HFFc6 (cell line): ENCODE measurements around the gene KIF13A. TPM values are rescaled to one million over a fixed set of nuclear protein-coding genes. Genes with fewer than 3 reads are reported as not detected.
A peak's percentile ranks its signal among the peaks of the same experiment; 100 is the strongest.
"Not testable (repeated sequence)": the region's sequence is repeated elsewhere in the genome, so short reads cannot be mapped to it uniquely, and the experiment has no call there.

ENCODE experiments used
- DNase-seq: peaks from one replicate; pipeline ENCODE4 v3.0.0-alpha.2; 2018
- H3K27ac Mint-ChIP-seq: 2 replicates; pipeline ENCODE4 v1.8.0; 2020; ENCODE audit warnings: mild to moderate bottlenecking, mixed read lengths
- H3K27me3 Mint-ChIP-seq: 2 replicates; pipeline ENCODE4 v1.8.0; 2021; ENCODE audit warnings: mild to moderate bottlenecking, moderate library complexity, mixed read lengths; ENCODE audit not compliant: insufficient read depth
- H3K36me3 Mint-ChIP-seq: 2 replicates; pipeline ENCODE4 v1.8.0; 2021; ENCODE audit warnings: low read depth, mixed read lengths
- H3K4me1 Mint-ChIP-seq: 2 replicates; pipeline ENCODE4 v1.8.0; 2020; ENCODE audit warnings: low read depth, mixed read lengths
- H3K4me3 Mint-ChIP-seq: 2 replicates; pipeline ENCODE4 v1.8.0; 2020; ENCODE audit warnings: mild to moderate bottlenecking, moderate library complexity, mixed read lengths
- H3K9me3 Mint-ChIP-seq: 2 replicates; pipeline ENCODE4 v1.8.0; 2020; ENCODE audit warnings: mild to moderate bottlenecking, mixed read lengths
- total RNA-seq, 6 experiments: library from RNA; stranded (reverse); fragmentation: NEBNext Ultra II Directional; extraction: Animal tissue kit (Norgen Biotek cat#: 25700); gene quantifications; 2 replicates in 1 of 6; 3 replicates in 5 of 6; pipeline ENCODE4 v1.2.3, GENCODE V29; 2021
- TF ChIP-seq, protein P1 (sequence below): fragments of 200-600 bp; sonication (generic); IDR thresholded peaks from 2 replicates; pipeline ENCODE4 v1.5.0; 2021; ENCODE audit warnings: antibody characterized with exemption, mild to moderate bottlenecking

Gene KIF13A
- total RNA-seq, 6 experiments from 2014 or later: 63.7 to 72.8 (median 66.4) TPM

DNA sequence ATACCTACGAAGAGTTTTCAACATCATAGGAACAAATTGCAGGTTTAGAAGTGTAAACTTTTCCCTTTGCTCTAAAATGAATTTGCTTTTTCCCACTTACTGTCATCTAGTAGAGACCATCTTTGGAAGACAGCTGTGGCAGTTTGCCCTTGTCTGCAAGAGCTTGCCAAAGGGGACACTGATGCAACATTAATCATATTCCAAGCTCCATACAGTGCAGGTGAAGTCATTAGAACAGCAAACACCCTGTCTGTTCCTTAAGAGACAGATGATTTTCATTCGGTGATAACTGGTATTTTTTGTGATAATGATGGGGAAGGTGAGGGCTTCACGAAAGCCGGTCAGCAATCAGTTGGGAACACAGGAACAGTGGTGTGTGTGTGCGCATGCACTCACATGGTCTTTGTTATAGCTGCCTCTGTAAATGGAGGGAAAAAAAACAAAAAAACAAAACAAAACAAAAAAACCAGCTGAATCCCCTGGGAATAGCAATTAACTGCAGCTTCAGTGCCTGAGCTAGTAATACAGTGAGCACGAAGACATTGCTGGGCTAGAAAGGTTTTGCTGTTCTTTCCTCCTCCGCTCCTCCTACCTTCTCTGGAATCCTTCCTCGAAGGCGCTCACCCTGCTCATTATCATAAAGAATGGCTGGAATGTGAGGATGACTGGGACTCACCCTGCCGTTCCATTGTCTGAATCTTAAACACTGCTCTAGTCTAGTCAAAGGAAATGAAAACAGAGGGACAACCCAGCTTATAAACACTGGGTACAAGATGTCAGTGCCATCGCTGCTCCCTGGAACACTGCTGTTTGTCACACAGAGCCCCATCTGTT, 35.2 kb upstream of the KIF13A start:
- H3K27me3 Mint-ChIP-seq: no peaks in the 10 kb centered on the region; the same call in 1 of the 2 replicates
- H3K4me1 Mint-ChIP-seq: peaks cover 46% of the 10 kb centered on the region
- peaks cover 7% of the 10 kb centered on the region for H3K9me3 Mint-ChIP-seq
- DNase-seq: peak; percentile 69
- peak overlapping the region; percentile 81 for H3K4me3 Mint-ChIP-seq
- peaks cover 7% of the 10 kb centered on the region for H3K36me3 Mint-ChIP-seq
- TF ChIP-seq, protein P1, sequence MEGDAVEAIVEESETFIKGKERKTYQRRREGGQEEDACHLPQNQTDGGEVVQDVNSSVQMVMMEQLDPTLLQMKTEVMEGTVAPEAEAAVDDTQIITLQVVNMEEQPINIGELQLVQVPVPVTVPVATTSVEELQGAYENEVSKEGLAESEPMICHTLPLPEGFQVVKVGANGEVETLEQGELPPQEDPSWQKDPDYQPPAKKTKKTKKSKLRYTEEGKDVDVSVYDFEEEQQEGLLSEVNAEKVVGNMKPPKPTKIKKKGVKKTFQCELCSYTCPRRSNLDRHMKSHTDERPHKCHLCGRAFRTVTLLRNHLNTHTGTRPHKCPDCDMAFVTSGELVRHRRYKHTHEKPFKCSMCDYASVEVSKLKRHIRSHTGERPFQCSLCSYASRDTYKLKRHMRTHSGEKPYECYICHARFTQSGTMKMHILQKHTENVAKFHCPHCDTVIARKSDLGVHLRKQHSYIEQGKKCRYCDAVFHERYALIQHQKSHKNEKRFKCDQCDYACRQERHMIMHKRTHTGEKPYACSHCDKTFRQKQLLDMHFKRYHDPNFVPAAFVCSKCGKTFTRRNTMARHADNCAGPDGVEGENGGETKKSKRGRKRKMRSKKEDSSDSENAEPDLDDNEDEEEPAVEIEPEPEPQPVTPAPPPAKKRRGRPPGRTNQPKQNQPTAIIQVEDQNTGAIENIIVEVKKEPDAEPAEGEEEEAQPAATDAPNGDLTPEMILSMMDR: no peak
- H3K27ac Mint-ChIP-seq: peak overlapping the region; percentile 83

DNA sequence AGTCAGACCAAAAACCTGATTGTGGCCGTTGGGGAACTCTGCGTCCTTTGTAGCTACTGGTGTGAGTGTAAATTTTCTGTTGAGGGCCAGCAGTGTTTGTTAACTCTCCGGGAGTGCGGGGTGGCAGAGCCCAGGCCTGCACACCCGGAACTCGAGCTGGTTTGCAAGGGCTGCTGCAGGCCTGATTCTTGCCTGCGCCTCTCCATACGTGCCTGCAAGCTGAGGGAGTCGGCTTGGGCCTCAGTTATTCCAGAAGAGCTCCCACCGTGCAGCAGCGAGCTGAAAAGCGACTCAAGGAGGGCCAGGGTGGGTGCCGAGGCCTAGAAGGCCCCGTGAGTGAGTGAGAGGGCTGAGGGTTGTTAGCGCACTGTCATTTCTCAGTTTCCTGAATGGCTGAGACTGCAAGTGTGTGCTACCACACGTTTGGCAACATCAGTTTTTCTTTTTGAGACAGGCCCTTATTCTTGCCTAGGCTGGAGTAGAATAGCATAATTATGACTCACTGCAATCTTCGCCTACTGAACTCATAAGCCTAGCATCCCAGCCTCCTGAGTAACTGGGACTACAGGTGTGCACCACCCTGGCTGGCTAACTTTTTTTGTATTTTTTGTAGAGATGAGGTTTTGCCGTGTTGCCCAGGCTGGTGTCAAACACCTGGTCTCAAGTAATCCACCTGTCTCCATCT, 33.9 kb upstream of the KIF13A start:
- Mint-ChIP-seq H3K27ac (no peak overlapping the region), H3K4me1 (peaks cover 53% of the 10 kb centered on the region), H3K36me3 (peaks cover 7% of the 10 kb centered on the region), H3K9me3 (peaks cover 7% of the 10 kb centered on the region), H3K4me3 (no peak overlapping the region), H3K27me3 (no peaks in the 10 kb centered on the region; the same call in 1 of the 2 replicates)
- TF ChIP-seq, protein P1: no peak
- DNase-seq: no peak

DNA sequence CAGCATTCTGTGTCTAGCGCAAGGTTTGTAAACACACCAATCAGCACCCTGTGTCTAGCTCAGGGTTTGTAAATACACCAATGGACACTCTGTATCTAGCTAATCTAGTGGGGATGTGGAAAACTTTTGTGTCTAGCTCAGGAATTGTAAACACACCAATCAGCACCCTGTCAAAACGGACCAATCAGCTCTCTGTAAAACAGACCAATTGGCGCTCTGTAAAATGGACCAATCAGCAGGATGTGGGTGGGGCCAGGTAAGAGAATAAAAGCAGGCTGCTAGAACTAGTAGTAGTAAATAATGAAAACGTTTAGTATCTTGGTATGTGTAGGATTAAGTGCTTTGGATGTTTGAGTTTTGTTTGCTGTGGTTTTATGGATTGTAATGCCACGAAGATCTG, 33.1 kb upstream of the KIF13A start:
- peaks cover 55% of the 10 kb centered on the region for H3K4me1 Mint-ChIP-seq
- H3K27ac Mint-ChIP-seq, H3K27me3 Mint-ChIP-seq, H3K36me3 Mint-ChIP-seq, H3K4me3 Mint-ChIP-seq, H3K9me3 Mint-ChIP-seq, DNase-seq: not testable (repeated sequence)

DNA sequence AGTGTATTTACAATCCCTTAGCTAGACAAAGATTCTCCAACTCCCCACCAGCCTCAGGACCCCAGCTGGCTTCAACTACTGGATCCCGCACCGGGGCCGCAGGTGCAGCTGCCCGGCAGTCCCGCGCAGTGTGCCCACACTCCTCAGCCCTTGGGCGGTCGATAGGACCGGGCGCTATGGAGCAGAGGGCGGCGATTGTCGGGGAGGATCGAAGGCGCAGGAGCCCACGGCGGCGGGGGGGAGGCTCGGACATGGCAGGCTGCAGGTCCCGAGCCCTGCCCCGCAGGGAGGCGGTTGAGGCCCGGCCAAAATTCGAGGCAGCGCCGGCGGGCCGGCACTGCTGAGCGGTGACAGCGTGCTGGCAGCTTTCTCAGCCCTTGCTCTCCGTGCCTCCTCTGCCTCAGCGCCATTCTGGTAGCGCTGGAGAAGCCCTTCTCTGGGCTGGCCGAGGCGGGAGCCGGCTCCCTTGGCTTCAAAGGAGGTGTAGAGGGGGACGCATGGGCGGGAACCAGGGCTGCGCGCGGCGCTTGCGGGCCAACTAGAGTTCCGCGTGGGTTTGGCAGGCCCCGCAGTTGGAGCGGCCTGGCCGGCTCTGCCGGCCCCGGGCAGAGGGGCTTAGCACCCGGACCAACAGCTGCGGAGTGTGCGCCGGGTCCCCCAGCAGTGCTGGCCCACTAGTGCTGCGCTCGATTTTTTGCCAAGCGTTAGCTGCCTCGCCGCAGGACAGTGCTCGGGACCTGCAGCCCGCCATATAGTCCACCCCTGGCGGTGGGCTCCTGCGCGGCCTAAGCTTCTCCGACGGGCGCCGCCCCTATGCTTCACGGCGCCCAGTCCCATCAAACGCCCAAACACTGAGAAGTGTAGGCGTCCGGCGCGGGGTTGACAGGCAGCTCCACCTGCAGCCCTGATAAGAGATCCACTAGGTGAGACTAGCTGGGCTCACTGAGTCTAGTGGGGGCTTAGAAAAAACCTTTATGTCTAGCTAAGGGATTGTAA, 32.4 kb upstream of the KIF13A start:
- Mint-ChIP-seq H3K9me3 (peaks cover 7% of the 10 kb centered on the region), H3K27me3 (no peaks in the 10 kb centered on the region; the same call in 1 of the 2 replicates), H3K4me3 (no peak overlapping the region), H3K36me3 (peaks cover 7% of the 10 kb centered on the region), H3K27ac (no peak overlapping the region), H3K4me1 (peaks cover 50% of the 10 kb centered on the region)
- DNase-seq: no peak
- TF ChIP-seq, protein P1: no peak

DNA sequence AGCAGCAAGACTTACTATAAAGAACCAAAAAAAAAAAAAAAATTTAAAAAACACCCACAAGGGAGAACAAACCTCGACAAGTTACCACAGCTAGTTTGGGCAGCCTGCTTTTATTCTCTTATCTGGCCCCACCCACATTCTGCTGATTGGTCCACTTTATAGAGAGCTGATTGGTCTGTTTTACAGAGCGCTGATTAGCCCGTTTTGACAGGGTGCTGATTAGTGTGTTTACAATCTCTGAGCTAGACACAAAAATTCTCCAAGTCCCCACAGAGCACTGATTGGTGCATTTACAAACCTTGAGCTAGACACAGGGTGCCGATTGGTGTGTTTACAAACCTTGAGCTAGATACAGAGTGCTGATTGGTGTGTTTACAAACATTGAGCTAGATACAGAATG, 31.7 kb upstream of the KIF13A start:
- H3K4me1 Mint-ChIP-seq: peaks cover 50% of the 10 kb centered on the region
- not testable (repeated sequence) for H3K4me3 Mint-ChIP-seq, H3K36me3 Mint-ChIP-seq, DNase-seq, H3K27ac Mint-ChIP-seq, H3K27me3 Mint-ChIP-seq, H3K9me3 Mint-ChIP-seq

DNA sequence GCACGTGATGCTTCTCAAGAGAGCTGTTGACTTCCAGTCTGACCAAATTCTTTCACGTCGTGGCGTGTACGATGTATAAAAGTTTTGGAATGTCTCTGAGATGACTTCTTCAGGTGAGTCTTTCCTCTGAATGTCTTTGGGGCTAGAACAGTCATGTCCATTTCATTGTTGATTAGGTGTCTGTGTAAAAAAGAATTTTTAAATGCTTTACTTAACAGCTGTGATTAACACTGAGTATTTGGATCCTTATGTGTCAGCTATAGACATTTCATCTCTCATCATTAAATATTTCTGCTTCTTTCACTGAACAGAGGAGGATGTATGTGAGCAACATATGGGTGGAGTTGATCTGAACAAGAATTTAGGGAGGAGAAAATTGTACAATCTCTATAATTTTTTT, 29.3 kb upstream of the KIF13A start:
- TF ChIP-seq, protein P1: no peak
- no peak overlapping the region for H3K4me3 Mint-ChIP-seq
- H3K36me3 Mint-ChIP-seq: peaks cover 7% of the 10 kb centered on the region
- DNase-seq: no peak
- peaks cover 27% of the 10 kb centered on the region for H3K4me1 Mint-ChIP-seq
- peaks cover 7% of the 10 kb centered on the region for H3K9me3 Mint-ChIP-seq
- H3K27ac Mint-ChIP-seq: no peak overlapping the region
- H3K27me3 Mint-ChIP-seq: no peaks in the 10 kb centered on the region; the same call in 1 of the 2 replicates
